HepG2 (cell line): ENCODE measurements around the gene P2RY12. TPM values are rescaled to one million over a fixed set of nuclear protein-coding genes. Genes with fewer than 3 reads are reported as not detected.

Experiments
- ATAC-seq: fragments of 200-7000 bp; cut with Tn5 transposase; 3 replicates; pipeline ENCODE4 v1.9.1; 2020; ENCODE audit warnings: mild to moderate bottlenecking, moderate library complexity
- BruUV-seq: library from RNA; stranded (reverse); fragments of 400-500 nt; replicated peaks from 2 replicates; lab custom pipeline; 2021; lab: Mats Ljungman, UMichigan
- CTCF ChIA-PET: fragments of 300-600 bp; formaldehyde crosslinking; extraction: SDS; loops from one replicate; lab custom pipeline; 2021; ENCODE audit warnings: low total read pairs, inconsistent platforms, low intra/inter-chr PET ratio; lab: Yijun Ruan, JAX
- POLR2A ChIA-PET: fragments of 350-600 bp; sonication (Branson Sonifier 250); formaldehyde crosslinking; loops from one replicate; lab custom pipeline; 2020; ENCODE audit warnings: antibody characterized with exemption, inconsistent platforms; lab: Yijun Ruan, JAX
- DNase-seq: peaks from one replicate; pipeline ENCODE4 v3.0.0-alpha.2; 2015; ENCODE audit warnings: low spot score
- FAIRE-seq: peaks from 3 replicates; lab custom pipeline; 2011; peaks lifted over from hg19 to GRCh38; lab: Jason Lieb, UNC
- H2AFZ ChIP-seq: one replicate; pipeline ENCODE4 v1.6.1; 2011; ENCODE audit warnings: low read length, inconsistent platforms
- H3K27ac ChIP-seq: fragments of 300-600 bp; 3 replicates; pipeline ENCODE4 v1.8.0; 2011; ENCODE audit warnings: mixed run types, mild to moderate bottlenecking, mixed read lengths, low read length, inconsistent platforms; ENCODE audit not compliant: insufficient read depth; ENCODE audit errors: extremely low read length
- H3K27me3 ChIP-seq, 2 experiments: fragments of 200-600 bp in 1 of 2; 2 replicates in 1 of 2; 3 replicates in 1 of 2; pipeline versions ENCODE4 v1.6.0 to v1.8.0; 2011; ENCODE audit warnings: low read length in 2 of 2, mild to moderate bottlenecking in 2 of 2, moderate library complexity in 2 of 2, inconsistent platforms in 1 of 2; ENCODE audit not compliant: insufficient read depth in 2 of 2, control insufficient read depth in 1 of 2
- H3K36me3 ChIP-seq, 2 experiments: fragments of 200-600 bp in 1 of 2; replicated peaks in 1 of 2; 2 replicates in 1 of 2; 3 replicates in 1 of 2; pipeline versions ENCODE4 v1.5.1 to v1.8.0; 2011; ENCODE audit warnings: low read length in 2 of 2, inconsistent platforms in 1 of 2; ENCODE audit not compliant: insufficient read depth in 2 of 2, control insufficient read depth in 1 of 2
- H3K4me1 ChIP-seq: 2 replicates; pipeline ENCODE4 v1.5.1; 2012; ENCODE audit warnings: low read length, inconsistent platforms; ENCODE audit not compliant: insufficient read depth
- H3K4me2 ChIP-seq: 2 replicates; pipeline ENCODE4 v1.6.0; 2011; ENCODE audit warnings: low read depth, low read length, inconsistent platforms
- H3K4me3 ChIP-seq, 3 experiments: fragments of 200-600 bp in 1 of 3; sonication (generic), shearing (Covaris generic) in 1 of 3; replicated peaks in 1 of 3; 2 replicates each; pipeline ENCODE4 v1.5.1; 2011 to 2016; ENCODE audit warnings: low read length in 3 of 3, inconsistent platforms in 2 of 3, low read depth in 2 of 3, mild to moderate bottlenecking in 2 of 3, control low read depth in 1 of 3, mixed read lengths in 1 of 3; ENCODE audit not compliant: insufficient read depth in 1 of 3
- H3K79me2 ChIP-seq: one replicate; pipeline ENCODE4 v1.6.1; 2011; ENCODE audit warnings: low read length, inconsistent platforms; ENCODE audit not compliant: insufficient read depth
- H3K9ac ChIP-seq: 2 replicates; pipeline ENCODE4 v1.6.0; 2011; ENCODE audit warnings: mild to moderate bottlenecking, low read depth, low read length, inconsistent platforms; ENCODE audit not compliant: insufficient read depth
- H3K9me3 ChIP-seq: 2 replicates; pipeline ENCODE4 v1.5.1; 2012; ENCODE audit warnings: mild to moderate bottlenecking, low read length
- H4K20me1 ChIP-seq: 2 replicates; pipeline ENCODE4 v1.6.0; 2011; ENCODE audit warnings: inconsistent platforms, mild to moderate bottlenecking, low read length, moderate library complexity; ENCODE audit not compliant: insufficient read depth
- BATF2 ChIP-seq: sonication (generic); formaldehyde crosslinking; IDR thresholded peaks from 2 replicates; pipeline ENCODE4 v1.8.0; 2022; ENCODE audit warnings: mild to moderate bottlenecking, missing genetic modification reagents, moderate library complexity
- GPN1 ChIP-seq: sonication (generic); formaldehyde crosslinking; IDR thresholded peaks from 2 replicates; pipeline ENCODE4 v1.5.1; 2020; ENCODE audit warnings: missing genetic modification reagents, borderline replicate concordance
- HES4 ChIP-seq: sonication (generic); formaldehyde crosslinking; IDR thresholded peaks from 2 replicates; pipeline ENCODE4 v1.9.0; 2021; ENCODE audit warnings: mild to moderate bottlenecking, missing genetic modification reagents, borderline replicate concordance
- HNRNPUL1 ChIP-seq: fragments of 200-400 bp; formaldehyde crosslinking; IDR thresholded peaks from 2 replicates; pipeline ENCODE4 v1.6.1; 2017; ENCODE audit warnings: low read depth, mild to moderate bottlenecking, low read length, moderate library complexity
- MYNN ChIP-seq: sonication (generic); formaldehyde crosslinking; IDR thresholded peaks from 2 replicates; pipeline ENCODE4 v1.4.0; 2020; ENCODE audit warnings: mild to moderate bottlenecking, low read depth, missing genetic modification reagents
- NFIC ChIP-seq: IDR thresholded peaks from 2 replicates; pipeline ENCODE4 v1.6.1; 2012; ENCODE audit warnings: mild to moderate bottlenecking, low read length, inconsistent platforms
- PLRG1 ChIP-seq: fragments of 450-650 bp; conservative IDR thresholded peaks from 2 replicates; pipeline ENCODE4 v1.6.1; 2016
- PRDM10 ChIP-seq: sonication (generic); formaldehyde crosslinking; IDR thresholded peaks from 2 replicates; pipeline ENCODE4 v1.4.0; 2020; ENCODE audit warnings: low read depth, missing genetic modification reagents
- STAT5B ChIP-seq: sonication (generic); formaldehyde crosslinking; IDR thresholded peaks from 2 replicates; pipeline ENCODE4 v1.4.0; 2020; ENCODE audit warnings: missing genetic modification reagents
- TBX2 ChIP-seq: sonication (generic); formaldehyde crosslinking; IDR thresholded peaks from 2 replicates; pipeline ENCODE4 v1.5.0; 2020; ENCODE audit warnings: missing genetic modification reagents, mild to moderate bottlenecking, borderline replicate concordance
- TIGD3 ChIP-seq: sonication (generic); formaldehyde crosslinking; IDR thresholded peaks from 2 replicates; pipeline ENCODE4 v1.5.1; 2020; ENCODE audit warnings: mild to moderate bottlenecking, missing genetic modification reagents, borderline replicate concordance
- ZNF367 ChIP-seq: sonication (generic); formaldehyde crosslinking; IDR thresholded peaks from 2 replicates; pipeline ENCODE4 v1.4.0; 2020; ENCODE audit warnings: missing genetic modification reagents, borderline replicate concordance
- ZNF724P ChIP-seq: sonication (generic); formaldehyde crosslinking; IDR thresholded peaks from 2 replicates; pipeline ENCODE4 v1.8.0; 2022; ENCODE audit warnings: missing genetic modification reagents, borderline replicate concordance
- WGBS: methylation state at CpG from one replicate; pipeline ENCODE4 v1.1.6; 2017; ENCODE audit warnings: low lambda C conversion rate; 5-methylcytosine and 5-hydroxymethylcytosine counted together
- in situ Hi-C: cut with HindIII; loops from 2 replicates; pipeline ENCODE4 v1.10.0; 2017; ENCODE audit warnings: low pct_unique_long_range_greater_than_20kb; ENCODE audit not compliant: extremely low pct_ligation_motif_present
- intact Hi-C: fragments of 100-400 bp; cut with micrococcal nuclease; formaldehyde crosslinking; loops from one replicate; pipeline ENCODE4 v1.10.0; 2022; ENCODE audit not compliant: unreplicated experiment
- polyA plus RNA-seq, 8 experiments: library from polyadenylated mRNA; depleted of rRNA in 3 of 8; stranded (reverse) in 7 of 8; unstranded in 1 of 8; fragments of >200 nt; fragmentation: Illumina TruSeq in 4 of 8; extraction: Trizol in 4 of 8; gene quantifications; 2 replicates each; pipeline versions ENCODE4 v1.2.1 to v1.2.3, GENCODE V29; 2011 to 2016; ENCODE audit warnings: low read depth in 4 of 8, missing spikeins in 1 of 8, mixed read lengths in 1 of 8; ENCODE audit not compliant: insufficient read depth in 1 of 8
- total RNA-seq, 5 experiments: library from RNA; depleted of rRNA; stranded (reverse); fragments of >200 nt; fragmentation: Illumina TruSeq; extraction: Trizol; gene quantifications; 2 replicates each; pipeline ENCODE4 v1.2.3, GENCODE V29; 2016; ENCODE audit warnings: low read depth in 1 of 5

Gene P2RY12
- total and polyA plus RNA-seq, 2 of the 13 experiments (the other 11 are each of a cell fraction or from before 2014, with no cell fraction given), result not detected

GRCh38 chr3:151377768-151378385 is 6.7 kb downstream of the P2RY12 start:
- H3K9me3 ChIP-seq, result no peaks in the 10 kb centered on the region
- DNase-seq, result no peak
- FAIRE-seq, result no peak
- H4K20me1 ChIP-seq, result no peaks in the 10 kb centered on the region
- 41% methylated on average over 8 of the region's 8 CpGs for WGBS
- ATAC-seq, result no peak
- H3K27ac ChIP-seq, result no peak overlapping the region
- POLR2A ChIA-PET, result no interaction called here
- H3K9ac ChIP-seq, result no peak overlapping the region
- CTCF ChIA-PET, result no interaction called here
- in situ Hi-C loops (no loop called here), intact Hi-C loops (no loop called here)
- H3K36me3 ChIP-seq, result no peaks in the 10 kb centered on the region
- H3K4me3 ChIP-seq, result no peak overlapping the region
- H3K27me3 ChIP-seq, result no peaks in the 10 kb centered on the region
- H3K4me1 ChIP-seq, result no peaks in the 10 kb centered on the region
- no peak overlapping the region for H3K4me2 ChIP-seq
- H3K79me2 ChIP-seq, result no peaks in the 10 kb centered on the region
- no TSS peak for BruUV-seq
- H2AFZ ChIP-seq, result no peak overlapping the region
- TF ChIP-seq TBX2 (no peak), BATF2 (CRISPR knock-in tag) (no peak), MYNN (no peak), GPN1 (no peak), TIGD3 (no peak), PLRG1 (no peak), ZNF367 (CRISPR knock-in tag) (no peak), PRDM10 (CRISPR knock-in tag) (no peak), ZNF724P (CRISPR knock-in tag) (no peak), NFIC (no peak), STAT5B (CRISPR knock-in tag) (no peak), HNRNPUL1 (no peak), HES4 (CRISPR knock-in tag) (no peak)
